NCI-H1092 (cell line): ENCODE results near the gene HELZ2.

Experiments
- DNase-seq: peaks from one replicate; lab custom pipeline; 2025; lab: John Stamatoyannopoulos, UW

The HELZ2 gene

GRCh38 chr20:63552481-63553249 is 21.4 kb downstream of the HELZ2 start:
- DNase-seq = no peak

GRCh38 chr20:63551068-63551467 is 23.0 kb downstream of the HELZ2 start:
- no peak for DNase-seq

GRCh38 chr20:63549679-63550282 is 24.3 kb downstream of the HELZ2 start:
- DNase-seq = no peak

- DNase-seq = no peak
Measured at GRCh38 chr20:63549019-63549418, 25.0 kb downstream of the HELZ2 start.

- DNase-seq = no peak
Measured at GRCh38 chr20:63548542-63548941, 25.5 kb downstream of the HELZ2 start.

- DNase-seq = no peak
Measured at GRCh38 chr20:63547725-63548480, 26.1 kb downstream of the HELZ2 start, which contains the start of gene SRMS. Gene SRMS (minus strand): TSS chr20:63547749. CDS start chr20:63547463, 286 bp downstream.

GRCh38 chr20:63546956-63547724 is 26.9 kb downstream of the HELZ2 start:
- DNase-seq = no peak

GRCh38 chr20:63546256-63546955 is 27.6 kb downstream of the HELZ2 start:
- DNase-seq = no peak

GRCh38 chr20:63545814-63546213 is 28.2 kb downstream of the HELZ2 start:
- no peak for DNase-seq

GRCh38 chr20:63544958-63545516 is 29.0 kb downstream of the HELZ2 start:
- no peak for DNase-seq

- no peak for DNase-seq
Measured at GRCh38 chr20:63544241-63544957, 29.6 kb downstream of the HELZ2 start.

- no peak for DNase-seq
Measured at GRCh38 chr20:63543733-63544132, 30.3 kb downstream of the HELZ2 start.

- DNase-seq = no peak
Measured at GRCh38 chr20:63543131-63543530, 30.9 kb downstream of the HELZ2 start.

- no peak for DNase-seq
Measured at GRCh38 chr20:63542696-63543095, 31.3 kb downstream of the HELZ2 start.

GRCh38 chr20:63542031-63542559 is 31.9 kb downstream of the HELZ2 start:
- no peak for DNase-seq

- no peak for DNase-seq
Measured at GRCh38 chr20:63541371-63541770, 32.7 kb downstream of the HELZ2 start.

GRCh38 chr20:63540417-63541186 is 33.4 kb downstream of the HELZ2 start:
- DNase-seq = no peak

- DNase-seq = no peak
Measured at GRCh38 chr20:63539441-63540370, 34.3 kb downstream of the HELZ2 start.
